AG09309 (cell line): ENCODE data around the gene MDM2.

Experiments
- DNase-seq: peaks from one replicate; pipeline ENCODE4 v3.0.0-alpha.2; 2010; ENCODE audit warnings: low read depth
- H3K4me3 ChIP-seq: 2 replicates; pipeline ENCODE4 v1.5.1; 2011; ENCODE audit warnings: mild to moderate bottlenecking, low read depth, low read length, moderate library complexity; ENCODE audit not compliant: control insufficient read depth
- CTCF ChIP-seq: IDR thresholded peaks from 2 replicates; pipeline ENCODE4 v1.5.1; 2011; ENCODE audit warnings: mild to moderate bottlenecking, low read depth, low read length, inconsistent platforms; ENCODE audit not compliant: insufficient read depth, control insufficient read depth; ENCODE audit errors: missing control alignments

The MDM2 gene

GRCh38 chr12:68841717-68842116 lies 33.7 kb downstream of the MDM2 start:
- H3K4me3 ChIP-seq: no peak overlapping the region
- no peak for TF ChIP-seq CTCF
- DNase-seq: no peak

GRCh38 chr12:68842123-68842522 lies 34.1 kb downstream of the MDM2 start:
- H3K4me3 ChIP-seq: no peak overlapping the region
- no peak for DNase-seq
- TF ChIP-seq CTCF: no peak

- no peak for TF ChIP-seq CTCF
- DNase-seq: no peak
- no peak overlapping the region for H3K4me3 ChIP-seq
Measured at GRCh38 chr12:68842784-68843567, 35.0 kb downstream of the MDM2 start.

- H3K4me3 ChIP-seq: no peak overlapping the region
- no peak for DNase-seq
- TF ChIP-seq CTCF: no peak
Measured at GRCh38 chr12:68844318-68844745, 36.4 kb downstream of the MDM2 start.

- no peak overlapping the region for H3K4me3 ChIP-seq
- no peak for TF ChIP-seq CTCF
- no peak for DNase-seq
Measured at GRCh38 chr12:68844788-68845695, 37.1 kb downstream of the MDM2 start.

GRCh38 chr12:68846811-68847210 lies 38.8 kb downstream of the MDM2 start:
- no peak for DNase-seq
- no peak for TF ChIP-seq CTCF
- no peak overlapping the region for H3K4me3 ChIP-seq
